Osteoblast (primary cell): ENCODE measurements around the gene KDF1. TPM values are rescaled to one million over a fixed set of nuclear protein-coding genes. Genes with fewer than 3 reads are reported as not detected.

Experiments
- DNase-seq: peaks from one replicate; pipeline ENCODE4 v3.0.0; 2011; ENCODE audit warnings: low spot score, mixed read lengths; ENCODE audit not compliant: insufficient read length; ENCODE audit errors: missing footprints
- H2AFZ ChIP-seq: 2 replicates; pipeline ENCODE4 v1.6.0; 2011; ENCODE audit warnings: mild to moderate bottlenecking, low read length
- H3K27ac ChIP-seq: 2 replicates; pipeline ENCODE4 v1.5.1; 2011; ENCODE audit warnings: mild to moderate bottlenecking, low read depth, low read length, moderate library complexity
- H3K27me3 ChIP-seq: 2 replicates; pipeline ENCODE4 v1.6.0; 2012; ENCODE audit warnings: mild to moderate bottlenecking, control low read depth, inconsistent platforms, low read length, moderate library complexity; ENCODE audit not compliant: insufficient read depth
- H3K36me3 ChIP-seq: 2 replicates; pipeline ENCODE4 v1.5.1; 2011; ENCODE audit warnings: mild to moderate bottlenecking, low read length, control low read depth, moderate library complexity; ENCODE audit not compliant: insufficient read depth
- H3K4me1 ChIP-seq: 2 replicates; pipeline ENCODE4 v1.5.1; 2011; ENCODE audit warnings: mild to moderate bottlenecking, low read length, control low read depth, moderate library complexity; ENCODE audit not compliant: insufficient read depth
- H3K4me2 ChIP-seq: 2 replicates; pipeline ENCODE4 v1.6.0; 2011; ENCODE audit warnings: mild to moderate bottlenecking, low read length; ENCODE audit not compliant: insufficient read depth
- H3K4me3 ChIP-seq: fragments of 200-600 bp; sonication (generic); 3 replicates; pipeline ENCODE4 v1.5.1; 2012; ENCODE audit warnings: mild to moderate bottlenecking, low read length, inconsistent platforms; ENCODE audit not compliant: insufficient read depth
- H3K79me2 ChIP-seq: 2 replicates; pipeline ENCODE4 v1.6.0; 2012; ENCODE audit warnings: mild to moderate bottlenecking, low read length, control low read depth, inconsistent platforms; ENCODE audit not compliant: insufficient read depth
- H3K9me3 ChIP-seq: 2 replicates; pipeline ENCODE4 v1.5.1; 2011; ENCODE audit warnings: low read depth, low read length, control low read depth
- H4K20me1 ChIP-seq: 2 replicates; pipeline ENCODE4 v1.6.0; 2012; ENCODE audit warnings: mild to moderate bottlenecking, low read length, control low read depth; ENCODE audit not compliant: insufficient read depth
- total RNA-seq: library from RNA; depleted of rRNA; stranded (reverse); fragments of >200 nt; gene quantifications from 2 replicates; pipeline ENCODE4 v1.2.3, GENCODE V29; 2012
- TF ChIP-seq, protein P1 (sequence below): IDR thresholded peaks from 2 replicates; pipeline ENCODE4 v1.5.1; 2011; ENCODE audit warnings: mild to moderate bottlenecking, low read depth, low read length, moderate library complexity; ENCODE audit errors: extremely low read depth

Gene KDF1
- total RNA-seq, 1 donor: not detected

DNA sequence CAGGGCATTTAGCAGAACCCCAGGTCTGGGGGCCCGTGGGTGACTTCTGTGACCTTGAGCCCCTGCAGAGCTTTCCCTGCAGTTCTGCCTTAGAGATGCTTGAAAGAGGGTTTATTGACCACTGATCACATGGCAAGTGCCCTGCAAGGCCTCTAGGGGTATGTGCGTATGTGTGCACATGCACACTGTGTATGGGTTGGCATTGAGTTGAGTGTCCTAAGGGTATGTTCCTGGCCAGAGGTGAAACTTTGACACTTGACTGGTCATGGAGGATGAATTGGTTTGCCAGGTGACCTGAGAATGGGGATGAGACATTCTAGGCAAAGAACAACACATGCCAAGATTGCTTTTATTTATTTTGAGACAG lies 21.6 kb downstream of the KDF1 start:
- Histone ChIP-seq H3K9me3 (no peaks in the 10 kb centered on the region), H3K4me2 (no peak overlapping the region), H3K79me2 (peaks cover 42% of the 10 kb centered on the region), H3K4me1 (no peaks in the 10 kb centered on the region), H3K36me3 (peaks cover 33% of the 10 kb centered on the region), H3K27ac (no peak overlapping the region), H3K27me3 (no peaks in the 10 kb centered on the region), H3K4me3 (no peak overlapping the region), H4K20me1 (peaks cover 5% of the 10 kb centered on the region), H2AFZ (no peak overlapping the region)
- DNase-seq: no peak
- TF ChIP-seq, protein P1, sequence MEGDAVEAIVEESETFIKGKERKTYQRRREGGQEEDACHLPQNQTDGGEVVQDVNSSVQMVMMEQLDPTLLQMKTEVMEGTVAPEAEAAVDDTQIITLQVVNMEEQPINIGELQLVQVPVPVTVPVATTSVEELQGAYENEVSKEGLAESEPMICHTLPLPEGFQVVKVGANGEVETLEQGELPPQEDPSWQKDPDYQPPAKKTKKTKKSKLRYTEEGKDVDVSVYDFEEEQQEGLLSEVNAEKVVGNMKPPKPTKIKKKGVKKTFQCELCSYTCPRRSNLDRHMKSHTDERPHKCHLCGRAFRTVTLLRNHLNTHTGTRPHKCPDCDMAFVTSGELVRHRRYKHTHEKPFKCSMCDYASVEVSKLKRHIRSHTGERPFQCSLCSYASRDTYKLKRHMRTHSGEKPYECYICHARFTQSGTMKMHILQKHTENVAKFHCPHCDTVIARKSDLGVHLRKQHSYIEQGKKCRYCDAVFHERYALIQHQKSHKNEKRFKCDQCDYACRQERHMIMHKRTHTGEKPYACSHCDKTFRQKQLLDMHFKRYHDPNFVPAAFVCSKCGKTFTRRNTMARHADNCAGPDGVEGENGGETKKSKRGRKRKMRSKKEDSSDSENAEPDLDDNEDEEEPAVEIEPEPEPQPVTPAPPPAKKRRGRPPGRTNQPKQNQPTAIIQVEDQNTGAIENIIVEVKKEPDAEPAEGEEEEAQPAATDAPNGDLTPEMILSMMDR: no peak

DNA sequence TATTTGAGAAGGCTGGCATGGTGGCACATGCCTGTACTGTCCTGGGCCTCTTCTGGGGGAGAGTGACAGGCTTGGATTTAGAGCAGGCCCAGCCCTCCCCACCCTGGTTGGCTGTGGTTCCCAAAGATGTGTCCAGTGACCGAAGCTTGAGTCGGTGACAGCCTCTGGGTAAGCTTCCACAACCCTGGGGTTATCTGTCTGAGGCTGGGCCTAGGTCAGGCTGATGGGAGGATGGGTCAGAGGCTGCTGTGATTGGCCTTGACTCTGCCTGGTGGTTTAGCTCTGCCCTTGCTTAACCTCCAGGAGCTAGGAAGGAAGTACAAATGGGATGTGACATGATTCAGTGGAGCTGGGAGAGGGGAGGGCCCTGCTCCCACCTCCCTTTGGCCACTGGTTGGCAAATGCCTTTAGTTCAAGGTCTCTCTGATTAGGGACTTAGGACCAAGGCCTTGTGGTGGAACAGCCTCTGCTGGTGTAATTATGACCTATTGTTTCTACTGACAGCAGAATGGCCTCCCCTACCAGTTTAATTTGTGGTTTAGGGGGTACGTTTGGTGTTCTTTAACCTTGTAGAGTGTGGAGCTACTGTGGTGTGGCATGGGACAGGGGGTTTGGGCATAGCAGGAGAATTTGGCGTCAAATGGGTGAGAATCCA lies 22.1 kb downstream of the KDF1 start:
- no peaks in the 10 kb centered on the region for H3K9me3 ChIP-seq
- no peaks in the 10 kb centered on the region for H3K27me3 ChIP-seq
- peaks cover 43% of the 10 kb centered on the region for H3K79me2 ChIP-seq
- H3K36me3 ChIP-seq: peaks cover 30% of the 10 kb centered on the region
- H3K4me2 ChIP-seq: no peak overlapping the region
- H3K27ac ChIP-seq: no peak overlapping the region
- H3K4me3 ChIP-seq: no peak overlapping the region
- no peak for DNase-seq
- no peak overlapping the region for H2AFZ ChIP-seq
- TF ChIP-seq, protein P1: no peak
- H3K4me1 ChIP-seq: no peaks in the 10 kb centered on the region
- peaks cover 5% of the 10 kb centered on the region for H4K20me1 ChIP-seq

DNA sequence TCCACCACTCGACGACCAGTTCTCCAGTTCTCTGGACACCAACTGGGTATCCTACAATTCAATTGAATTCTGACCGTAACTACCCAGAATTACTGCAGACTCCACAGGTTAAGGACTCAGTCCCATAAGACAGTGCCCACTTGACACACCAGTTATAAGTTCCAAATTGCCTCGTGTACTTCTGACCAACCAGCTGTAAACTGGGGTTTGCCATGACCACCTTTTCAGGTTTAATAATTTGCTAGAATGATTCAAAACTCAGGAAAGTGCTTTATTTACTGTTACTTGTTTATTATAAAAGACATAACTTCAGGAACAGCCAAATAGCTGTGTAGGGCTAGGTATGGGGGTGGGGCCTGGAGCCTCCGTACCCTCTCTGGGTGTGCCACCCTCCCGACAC lies 23.4 kb downstream of the KDF1 start:
- Histone ChIP-seq H2AFZ (no peak overlapping the region), H3K79me2 (peaks cover 48% of the 10 kb centered on the region), H3K4me3 (no peak overlapping the region), H3K4me2 (no peak overlapping the region), H4K20me1 (peaks cover 5% of the 10 kb centered on the region), H3K36me3 (peaks cover 33% of the 10 kb centered on the region), H3K9me3 (no peaks in the 10 kb centered on the region), H3K4me1 (no peaks in the 10 kb centered on the region), H3K27ac (no peak overlapping the region), H3K27me3 (no peaks in the 10 kb centered on the region)
- TF ChIP-seq, protein P1: no peak
- DNase-seq: no peak

DNA sequence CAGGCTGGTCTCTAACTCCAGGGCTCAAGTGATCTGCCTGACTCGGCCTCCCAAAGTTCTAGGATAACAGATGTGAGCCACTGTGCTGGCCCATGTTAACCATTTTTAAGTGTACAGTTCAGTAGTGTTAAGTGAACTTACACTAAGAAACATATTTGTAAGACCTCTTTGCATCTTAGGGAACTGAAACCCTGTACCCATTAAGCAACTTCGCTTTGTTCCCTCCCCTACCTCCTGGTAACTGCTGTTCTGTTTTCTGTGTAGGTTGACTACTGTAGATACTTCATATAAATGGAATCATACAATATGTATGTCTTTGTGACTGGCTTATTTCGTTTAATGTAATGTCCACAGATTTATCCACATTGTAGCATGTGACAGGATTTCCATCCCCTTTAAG lies 27.7 kb downstream of the KDF1 start:
- Histone ChIP-seq H3K4me1 (no peaks in the 10 kb centered on the region), H3K27ac (no peak overlapping the region), H3K9me3 (no peaks in the 10 kb centered on the region), H3K27me3 (no peaks in the 10 kb centered on the region), H3K4me2 (no peak overlapping the region), H2AFZ (no peak overlapping the region), H3K36me3 (peaks cover 51% of the 10 kb centered on the region), H3K79me2 (peaks cover 43% of the 10 kb centered on the region), H4K20me1 (no peaks in the 10 kb centered on the region), H3K4me3 (no peak overlapping the region)
- DNase-seq: peak; percentile 27
- TF ChIP-seq, protein P1: no peak
